GM21447 (cell line): Measurements from ENCODE around the gene MEGF11.
A peak's percentile ranks its signal among the peaks of the same experiment; 100 is the strongest.
"Not testable (repeated sequence)": the region's sequence is repeated elsewhere in the genome, so short reads cannot be mapped to it uniquely, and the experiment has no call there.

Source experiments
- ATAC-seq: cut with Tn5 transposase; IDR thresholded peaks from one replicate; pipeline ENCODE4 v1.9.1; 2021; ENCODE audit not compliant: unreplicated experiment

The MEGF11 gene

DNA sequence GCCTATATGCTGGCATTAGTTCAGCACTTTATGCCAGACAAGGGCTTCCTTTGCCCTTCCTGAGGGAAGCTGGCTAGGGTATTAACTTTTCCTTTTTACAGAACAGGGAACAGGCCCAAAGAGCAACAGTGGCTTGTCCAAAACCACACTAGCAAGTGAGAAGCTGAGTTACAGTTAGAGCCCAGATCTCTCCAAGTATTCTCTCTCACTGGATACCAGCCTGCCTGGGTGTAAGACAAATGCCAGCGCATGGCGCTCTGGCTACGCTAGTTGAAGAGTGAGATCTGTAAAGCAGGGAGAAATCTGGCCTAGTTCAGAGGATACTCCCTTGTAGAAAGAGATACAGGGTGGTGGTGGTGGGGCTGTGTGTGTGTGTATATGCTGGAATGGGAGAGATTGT is 345.9 kb downstream of the MEGF11 start:
- no peak for ATAC-seq

DNA sequence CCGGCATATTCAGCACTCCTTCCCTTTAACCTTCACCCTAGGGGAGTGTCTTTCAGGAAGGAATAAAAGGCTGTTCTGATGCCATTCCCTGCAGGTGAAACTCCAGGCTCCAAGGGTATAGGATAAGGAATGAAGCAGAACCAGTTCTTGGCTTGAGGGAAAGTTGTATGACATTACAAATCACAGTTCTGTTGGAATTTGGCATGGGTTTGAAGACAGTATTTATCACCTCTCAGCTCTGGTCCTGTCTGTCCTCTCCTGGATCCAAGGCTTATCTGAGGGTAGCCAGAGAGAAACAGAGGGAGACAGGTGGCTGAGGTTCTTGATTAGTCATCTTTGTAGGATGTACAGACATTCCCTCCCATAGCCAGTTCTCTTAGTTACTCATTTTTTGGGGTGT is 347.2 kb downstream of the MEGF11 start:
- ATAC-seq: no peak

DNA sequence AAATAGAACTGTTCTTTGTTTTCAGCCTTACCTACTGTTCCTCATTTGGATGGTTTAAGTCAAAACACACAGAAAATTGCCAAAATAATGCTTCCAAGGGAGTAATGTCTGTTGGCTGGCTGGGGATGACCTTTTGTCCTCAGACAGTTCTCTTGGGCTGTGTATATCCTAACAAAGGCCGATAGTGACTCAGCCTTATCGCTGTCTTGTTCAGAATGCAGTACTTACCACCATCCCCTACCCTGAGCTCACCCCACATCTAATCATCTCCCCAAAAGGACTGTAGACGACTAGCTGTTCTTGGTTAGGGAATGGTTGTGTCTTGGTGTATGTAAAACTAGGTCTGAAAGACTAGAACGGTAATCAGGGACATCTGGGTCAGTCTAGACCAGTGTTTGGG is 349.2 kb downstream of the MEGF11 start:
- ATAC-seq: no peak

DNA sequence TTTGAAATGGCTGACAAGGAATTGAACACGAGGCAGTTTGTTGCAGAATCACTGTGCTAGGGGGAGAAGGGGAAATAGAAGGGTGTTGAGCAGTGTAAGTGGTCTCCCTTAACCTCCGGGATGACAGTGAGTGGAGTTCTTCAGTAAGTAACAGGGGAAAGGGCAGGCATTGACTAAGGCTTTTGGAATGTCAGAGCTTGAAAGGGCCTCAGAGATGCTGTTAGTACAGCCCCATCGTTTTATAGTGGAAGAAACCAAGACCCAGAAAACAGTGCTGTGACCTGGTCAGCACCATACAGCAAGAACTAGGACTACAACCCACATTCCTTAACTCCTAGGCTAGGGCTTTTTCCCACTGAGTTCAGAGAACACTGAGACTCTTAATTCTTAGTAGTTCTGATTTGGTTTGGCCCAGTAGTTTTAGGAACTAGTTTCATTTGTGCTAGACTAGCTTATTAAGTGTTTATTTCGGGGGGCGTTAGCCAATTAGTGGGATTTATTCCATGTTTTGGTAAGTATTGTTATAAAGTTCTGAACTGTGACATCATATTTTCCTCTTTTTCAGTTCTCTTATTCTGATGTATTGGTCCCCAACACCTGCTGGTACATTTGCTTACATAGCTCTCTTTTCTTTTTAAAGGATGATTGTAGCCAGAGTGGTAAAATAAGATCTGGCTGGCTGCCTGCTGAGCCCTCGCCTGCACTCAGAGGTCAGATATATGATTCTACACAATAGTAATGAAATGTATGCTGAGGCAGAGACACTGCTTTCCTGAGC is 350.1 kb downstream of the MEGF11 start:
- ATAC-seq: no peak

DNA sequence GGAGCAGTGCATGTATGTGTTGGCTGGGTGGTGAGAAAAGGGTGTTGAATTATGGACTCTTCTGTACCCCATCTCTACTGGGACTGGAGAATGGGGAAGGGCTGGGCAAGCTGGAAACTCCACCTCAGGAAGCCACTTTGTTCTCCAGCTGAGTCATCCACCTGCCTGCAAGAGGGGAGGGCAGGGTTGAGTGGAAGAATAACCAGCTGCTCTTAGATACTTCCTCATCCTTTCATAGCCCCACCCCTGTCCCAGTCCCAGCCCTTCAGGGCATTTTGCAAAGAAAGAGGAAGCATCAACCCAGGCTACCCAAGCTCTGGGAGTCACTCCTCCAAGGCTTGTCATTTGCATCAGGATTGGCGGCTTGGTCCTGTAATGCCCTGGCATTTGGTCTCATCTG is 351.2 kb downstream of the MEGF11 start:
- ATAC-seq: peak; percentile 89

DNA sequence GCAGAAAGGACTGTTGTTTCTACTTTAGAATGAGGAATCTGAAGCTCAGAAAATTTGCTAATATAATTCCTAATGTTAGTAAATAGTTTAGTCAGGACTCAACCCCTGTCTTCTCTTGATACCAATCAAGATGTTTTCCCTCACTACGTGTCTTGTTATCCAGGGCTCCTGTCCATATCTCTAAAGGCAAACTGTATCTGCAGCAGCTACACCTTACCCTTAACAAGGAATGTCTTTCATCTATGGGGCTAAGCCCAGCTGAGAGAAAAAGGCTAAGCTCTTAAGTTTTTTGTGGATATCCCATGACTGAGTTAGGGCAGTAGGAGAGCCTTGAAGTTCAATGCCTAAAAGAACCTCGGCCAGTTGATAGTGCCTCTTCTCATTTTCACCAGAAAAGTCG is 351.7 kb downstream of the MEGF11 start:
- ATAC-seq: no peak

DNA sequence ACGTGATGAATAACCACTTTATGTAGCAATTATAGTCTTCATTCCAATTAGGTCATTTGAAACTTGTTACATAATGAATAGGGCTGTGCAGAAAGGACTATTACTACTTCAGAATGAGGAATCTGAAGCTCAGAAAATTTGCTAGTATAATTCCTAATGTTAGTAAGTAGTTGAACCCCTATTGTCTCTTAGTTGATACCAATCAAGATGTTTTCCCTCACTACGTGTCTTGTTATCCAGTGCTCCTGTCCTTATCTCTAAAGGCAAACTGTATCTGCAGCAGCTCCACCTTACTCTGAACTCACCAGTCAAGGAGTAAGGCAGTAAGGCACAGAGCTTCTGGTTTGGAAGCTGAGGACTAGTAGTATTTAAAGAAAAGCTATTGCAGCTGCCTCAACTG is 352.2 kb downstream of the MEGF11 start:
- ATAC-seq: no peak

DNA sequence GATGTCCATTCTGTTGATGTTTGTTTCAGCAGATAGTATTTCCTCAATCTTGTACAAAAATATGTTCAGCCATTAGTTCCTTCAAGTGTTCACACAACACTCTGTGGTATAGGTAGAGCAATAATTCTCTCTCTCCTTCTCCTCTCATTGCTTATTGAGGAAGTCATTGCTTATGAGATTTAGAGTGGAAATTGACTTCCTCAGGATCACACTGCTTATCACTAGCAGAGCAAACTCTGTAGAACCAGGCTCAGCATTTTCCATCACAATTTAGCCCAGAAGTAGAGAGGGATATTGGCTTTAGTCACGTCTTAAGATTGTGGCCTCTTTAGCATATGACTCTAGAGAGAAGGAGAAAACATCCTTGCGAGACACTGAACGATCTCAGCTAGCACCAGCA is 353.1 kb downstream of the MEGF11 start:
- ATAC-seq: no peak

DNA sequence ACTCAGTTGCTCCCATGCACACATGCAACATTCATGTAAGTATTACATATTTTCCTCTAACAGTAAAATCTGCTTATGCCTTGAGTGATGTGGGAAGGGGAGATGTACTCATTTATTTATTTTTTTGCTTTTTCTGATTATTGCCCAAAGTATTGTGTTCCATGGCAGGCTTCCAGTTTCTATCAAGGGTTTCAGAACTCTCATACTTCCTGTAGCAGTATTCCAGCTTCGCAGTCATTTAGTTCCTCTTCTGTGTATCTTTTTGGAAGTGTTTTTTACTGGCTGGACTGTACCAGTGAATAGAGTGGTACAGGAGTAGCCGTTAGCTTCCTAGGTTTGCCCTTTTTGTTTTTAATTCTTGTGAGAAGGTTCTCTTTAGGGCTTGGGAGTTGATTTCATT is 357.3 kb downstream of the MEGF11 start:
- no peak for ATAC-seq

DNA sequence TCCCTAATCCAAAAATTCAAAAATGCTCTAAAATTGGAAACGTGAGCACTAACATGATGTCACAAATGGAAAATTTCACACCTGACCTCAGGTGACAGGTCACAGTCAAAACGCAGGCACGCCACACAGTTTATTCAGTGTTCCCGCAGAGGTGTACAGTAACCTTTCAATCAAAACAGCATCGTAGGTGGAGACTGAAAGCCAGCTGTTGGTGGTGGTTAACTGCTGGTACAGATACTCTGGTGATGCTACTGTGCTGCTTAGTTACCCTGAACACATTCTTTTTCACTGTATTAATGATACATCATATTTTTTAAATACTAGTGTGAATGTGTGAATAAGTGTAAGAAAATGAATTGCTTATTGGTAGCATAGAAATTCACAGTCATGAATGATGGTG is 360.5 kb downstream of the MEGF11 start:
- ATAC-seq: no peak

DNA sequence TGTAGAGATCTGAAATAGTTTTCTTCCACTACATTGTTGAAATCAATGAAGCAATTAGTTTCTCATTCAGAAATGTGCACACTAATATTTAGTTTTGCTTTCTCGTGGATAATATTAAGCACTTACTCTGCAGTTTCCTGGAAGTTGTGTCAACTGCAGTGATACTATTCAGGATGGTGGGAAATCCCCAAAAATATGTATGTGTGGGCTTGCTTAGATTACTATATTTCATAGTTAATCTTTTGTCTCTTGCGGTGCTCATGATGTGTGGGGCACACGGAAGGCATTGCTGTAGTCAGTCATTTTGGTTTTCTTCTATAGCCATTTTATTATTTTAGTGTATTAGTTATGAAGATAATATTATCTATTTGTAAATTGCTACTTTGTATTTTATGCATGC is 364.6 kb downstream of the MEGF11 start:
- ATAC-seq: no peak

DNA sequence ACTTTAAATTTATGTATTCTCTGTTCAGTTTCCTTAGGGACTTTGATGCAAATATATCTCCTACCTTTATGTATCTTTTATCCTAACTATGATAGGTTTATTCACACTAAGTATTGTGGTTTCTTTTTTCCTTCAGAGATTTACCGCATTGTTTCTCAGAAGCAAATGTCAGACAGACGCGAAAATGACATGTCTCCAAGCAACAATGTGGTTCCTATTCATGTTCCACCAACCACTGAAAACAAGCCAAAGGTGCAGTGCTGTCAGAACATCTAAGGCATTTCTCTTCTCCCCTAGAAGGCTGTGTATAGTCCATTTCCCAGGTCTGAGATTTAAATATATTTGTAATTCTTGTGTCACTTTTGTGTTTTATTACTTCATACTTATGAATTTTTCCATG is 366.0 kb downstream of the MEGF11 start:
- no peak for ATAC-seq

DNA sequence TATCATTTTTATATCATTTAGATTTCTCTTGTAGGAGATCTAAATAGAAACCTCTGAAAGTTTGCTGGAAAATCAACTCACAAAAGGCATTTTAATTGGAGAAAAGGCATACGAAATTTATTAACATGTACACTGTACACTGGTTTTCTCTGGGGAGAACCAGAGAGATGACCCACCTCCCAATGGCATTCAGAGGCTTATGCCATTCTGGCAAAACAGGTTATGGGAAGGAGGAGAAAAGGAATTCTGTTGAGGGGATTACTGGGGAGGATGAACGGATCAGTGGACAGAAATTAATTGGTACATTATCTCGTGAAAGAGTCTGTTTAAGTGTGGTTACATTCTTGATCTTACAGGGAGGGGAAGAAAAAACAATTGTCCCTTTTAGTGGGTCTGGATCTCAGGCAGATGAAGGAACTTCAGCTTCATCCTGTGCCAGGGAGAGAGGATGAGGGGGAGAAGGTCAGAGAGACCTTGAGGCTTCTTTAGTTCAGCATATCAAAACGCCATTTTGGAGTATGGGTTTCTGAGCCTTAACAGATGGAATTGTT is 367.8 kb downstream of the MEGF11 start:
- no peak for ATAC-seq

DNA sequence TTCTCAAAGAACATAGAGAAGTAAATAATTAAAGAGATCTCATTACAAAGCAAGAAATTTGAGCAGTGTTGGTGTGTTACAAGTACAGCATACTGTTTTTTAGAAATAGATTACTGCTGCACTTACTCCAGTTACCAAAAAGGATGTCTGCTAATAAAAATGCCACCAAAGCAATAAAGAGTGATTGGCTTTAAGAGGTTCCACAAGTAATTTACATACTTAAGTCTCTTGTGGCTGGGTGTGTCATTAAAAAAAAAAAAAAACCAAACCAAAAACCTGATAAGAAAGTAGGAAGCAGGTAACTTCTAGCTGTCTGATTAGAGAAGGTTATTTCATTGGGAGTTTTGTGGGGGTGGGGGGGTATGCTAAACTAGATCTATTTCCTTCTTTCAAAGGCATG is 369.0 kb downstream of the MEGF11 start:
- no peak for ATAC-seq

DNA sequence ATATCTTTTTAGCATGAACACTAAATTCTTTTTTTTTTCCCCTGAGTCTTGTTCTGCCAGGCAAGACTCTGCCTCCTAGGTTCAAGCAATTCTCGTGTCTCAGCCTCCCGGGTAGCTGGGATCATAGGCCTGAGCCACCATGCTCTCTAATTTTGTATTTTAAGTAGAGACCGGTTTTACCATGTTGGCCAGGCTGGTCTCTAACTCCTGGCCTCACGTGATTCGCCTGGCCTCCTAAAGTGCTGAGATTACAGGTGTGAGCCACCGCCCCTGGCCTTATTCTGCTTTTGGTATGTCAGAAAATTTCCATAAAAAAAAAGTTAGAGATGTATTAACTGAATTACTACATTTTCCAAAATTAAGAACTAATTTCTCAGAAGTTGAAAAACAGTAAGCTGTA is 370.0 kb downstream of the MEGF11 start:
- no peak for ATAC-seq

DNA sequence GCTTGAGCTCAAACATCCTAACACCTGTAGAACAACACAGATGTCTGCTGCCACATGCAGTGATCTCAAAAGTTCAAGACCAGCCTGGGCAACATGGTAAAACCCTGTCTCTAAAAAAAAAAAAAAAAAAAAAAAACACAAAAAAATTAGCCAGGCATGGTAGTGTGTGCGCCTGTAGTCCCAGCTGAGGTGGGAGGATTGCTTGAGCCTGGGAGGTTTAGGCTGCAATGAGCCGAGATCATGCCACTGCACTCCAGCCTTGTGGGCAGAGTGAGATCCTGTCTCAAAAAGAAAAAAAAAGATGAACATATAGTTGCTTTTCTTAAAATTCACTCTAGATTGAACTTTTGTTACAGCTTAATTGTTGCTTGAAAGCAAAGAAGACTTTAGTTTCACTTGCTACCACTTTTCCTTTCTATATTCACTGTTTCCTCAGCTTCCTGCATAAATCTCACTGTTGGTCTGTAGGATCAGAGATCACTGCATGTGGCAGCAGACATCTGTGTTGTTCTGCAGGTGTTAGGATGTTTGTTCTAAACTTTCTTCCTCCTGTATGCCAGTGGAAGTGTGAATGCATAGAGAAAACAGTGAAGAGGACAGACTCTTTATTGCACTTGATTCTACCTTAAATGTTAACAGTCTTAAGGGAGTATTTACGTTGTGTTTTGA is 371.6 kb downstream of the MEGF11 start:
- ATAC-seq: no peak

DNA sequence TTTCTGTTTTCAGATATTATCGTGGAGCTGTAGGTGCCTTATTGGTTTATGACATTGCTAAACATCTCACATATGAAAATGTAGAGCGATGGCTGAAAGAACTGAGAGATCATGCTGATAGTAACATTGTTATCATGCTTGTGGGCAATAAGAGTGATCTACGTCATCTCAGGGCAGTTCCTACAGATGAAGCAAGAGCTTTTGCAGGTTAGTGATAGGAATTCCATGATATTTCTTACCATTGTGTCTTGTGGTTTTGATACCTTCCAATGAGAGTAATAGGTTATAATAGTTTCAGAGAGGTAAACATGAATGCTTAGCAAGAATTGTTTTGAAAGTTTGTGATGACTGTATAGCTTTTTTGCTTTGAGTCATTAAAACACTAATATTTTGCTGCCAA is 375.8 kb downstream of the MEGF11 start:
- ATAC-seq: no peak

DNA sequence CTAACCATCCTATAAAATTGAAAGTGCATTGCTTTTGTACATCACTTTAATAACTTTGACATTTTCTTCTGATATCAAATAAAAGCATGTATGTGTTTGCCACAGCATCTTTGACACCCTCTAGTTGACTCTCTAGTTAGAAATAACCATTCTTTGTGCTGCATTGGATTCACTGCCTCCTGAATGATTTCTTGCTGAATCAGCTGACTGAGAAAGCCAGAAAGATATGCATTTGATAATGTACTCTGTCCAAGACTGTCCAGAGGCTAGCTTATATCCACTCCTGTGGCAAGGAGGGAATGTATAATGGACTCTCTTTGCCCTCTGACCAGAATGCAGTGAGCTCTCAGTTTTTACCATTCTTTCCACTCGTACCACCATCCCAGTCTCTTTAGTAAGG is 378.1 kb downstream of the MEGF11 start:
- ATAC-seq: no peak

DNA sequence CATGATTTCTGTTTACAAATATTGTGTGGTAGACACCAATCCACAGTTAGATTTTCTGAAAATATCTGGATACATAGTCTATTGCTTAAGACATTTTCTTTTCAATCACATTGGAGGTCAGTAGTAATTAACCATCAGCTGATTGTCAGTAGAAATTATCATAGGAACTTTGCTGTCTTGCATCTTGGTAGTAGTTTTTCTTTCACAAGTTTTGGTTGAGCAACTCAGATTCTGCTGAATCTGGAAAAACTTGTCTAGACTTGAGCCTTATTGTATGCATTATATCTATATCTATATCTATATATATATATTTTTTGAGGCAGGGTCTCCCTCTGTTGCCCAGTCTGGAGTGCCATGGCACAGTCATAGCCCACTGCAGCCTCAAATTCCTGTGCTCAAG is 380.3 kb downstream of the MEGF11 start:
- no peak for ATAC-seq

DNA sequence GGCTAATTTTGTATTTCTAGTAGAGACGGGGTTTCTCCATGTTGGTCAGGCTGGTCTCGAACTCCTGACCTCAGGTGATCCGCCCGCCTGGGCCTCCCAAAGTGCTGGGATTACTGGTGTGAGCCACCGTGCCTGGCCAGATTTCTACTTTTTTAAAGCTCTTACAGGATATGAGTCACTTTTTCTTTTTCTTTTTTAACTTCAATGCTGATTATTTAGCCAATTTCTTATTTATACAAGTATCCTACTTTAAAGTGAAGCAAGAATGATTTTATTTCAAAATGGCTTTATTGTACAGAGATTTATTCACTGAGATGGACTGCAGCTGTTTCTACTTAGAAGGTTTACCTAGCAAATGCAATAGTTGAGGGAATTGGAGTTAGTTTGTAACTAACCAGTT is 381.0 kb downstream of the MEGF11 start:
- ATAC-seq: not testable (repeated sequence)

DNA sequence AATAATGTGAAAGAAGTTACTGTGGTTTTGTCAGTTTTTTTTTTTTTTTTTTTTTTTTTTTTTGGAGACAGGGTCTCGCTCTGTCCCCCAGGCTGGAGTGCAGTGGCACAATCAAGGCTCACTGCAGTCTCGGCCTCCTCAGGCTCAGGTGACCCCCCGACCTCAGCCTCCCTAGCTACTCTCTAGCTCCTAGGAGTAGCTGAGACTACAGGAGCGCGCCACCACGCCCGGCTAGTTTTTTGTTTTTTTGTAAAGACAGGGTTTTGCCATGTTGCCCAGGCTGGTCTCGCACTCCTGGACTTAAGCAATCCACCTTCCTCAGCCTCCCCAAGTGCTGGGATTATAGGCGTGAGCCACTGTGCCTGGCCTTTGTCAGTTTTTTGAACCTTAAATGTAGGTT is 381.7 kb downstream of the MEGF11 start:
- ATAC-seq: not testable (repeated sequence)

DNA sequence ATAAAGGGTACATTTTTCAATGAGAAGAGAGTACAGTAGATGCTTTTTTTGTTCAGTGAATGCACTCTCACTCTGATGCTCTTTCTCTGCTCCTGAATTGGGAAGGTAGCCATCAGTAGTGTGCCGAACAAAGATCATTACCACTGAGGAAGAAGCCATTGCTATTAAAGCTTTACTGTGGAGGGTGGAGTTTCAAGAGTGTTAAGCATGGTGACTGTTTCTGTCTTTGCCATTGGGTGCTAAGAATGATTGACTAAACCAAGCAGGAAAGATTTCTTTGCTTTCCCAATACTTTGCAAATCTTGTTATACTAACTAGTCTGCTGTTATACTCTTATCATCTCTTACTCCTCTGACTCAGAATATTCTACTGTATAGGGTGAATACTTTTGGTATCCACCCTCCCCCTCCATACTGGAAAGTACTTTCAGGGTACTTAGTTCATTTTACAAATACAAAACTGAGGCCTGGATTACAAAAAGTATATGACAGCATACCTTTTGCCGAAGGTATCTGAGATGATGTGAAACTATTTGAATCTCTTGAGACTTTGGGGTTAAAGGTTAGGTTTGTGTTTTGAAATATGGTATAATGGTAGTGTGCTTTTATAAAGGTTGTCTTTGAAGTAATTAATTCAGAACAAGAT is 382.5 kb downstream of the MEGF11 start:
- ATAC-seq: no peak
